ENCODE measurements around the gene CIAO1. TPM values are rescaled to one million over a fixed set of nuclear protein-coding genes. Genes with fewer than 3 reads are reported as not detected.

The CIAO1 gene
- total and polyA plus RNA-seq, 2 of the 8 experiments (the other 6 are each of a cell fraction or from before 2014, with no cell fraction given): 63.7 to 99.2 TPM

GRCh38 chr2:96301865-96302264 is 35.8 kb downstream of the CIAO1 start (continued):
- TF ChIP-seq MAFK (IDR thresholded peaks at IDR 0.05; ENCODE audit: low read depth, low read length): no peak

Measured in H1 (cell line).